SHP77 (cell line): Measurements from ENCODE around the gene CMTM4.
"Not testable (repeated sequence)": the region's sequence is repeated elsewhere in the genome, so short reads cannot be mapped to it uniquely, and the experiment has no call there.

Source experiments
- DNase-seq, 2 experiments: peaks; one replicate each; lab custom pipeline; 2025; lab: John Stamatoyannopoulos, UW

The CMTM4 gene

GRCh38 chr16:66705790-66706505 lies 9.4 kb upstream of the CMTM4 start:
- DNase-seq: no peak

GRCh38 chr16:66703406-66704215 lies 7.1 kb upstream of the CMTM4 start:
- no peak for DNase-seq

GRCh38 chr16:66701516-66701915 lies 5.0 kb upstream of the CMTM4 start:
- no peak for DNase-seq

- DNase-seq: no peak
Measured at GRCh38 chr16:66701026-66701425, 4.5 kb upstream of the CMTM4 start.

GRCh38 chr16:66699898-66700297 lies 3.4 kb upstream of the CMTM4 start:
- no peak for DNase-seq

GRCh38 chr16:66698046-66698445 lies 1.5 kb upstream of the CMTM4 start:
- DNase-seq: no peak

GRCh38 chr16:66695935-66696668 lies 441 bp downstream of the CMTM4 start:
- no peak for DNase-seq

- DNase-seq: no peak
Measured at GRCh38 chr16:66695471-66695934, 1.0 kb downstream of the CMTM4 start.

GRCh38 chr16:66693149-66693548 lies 3.4 kb downstream of the CMTM4 start:
- DNase-seq: no peak

- no peak for DNase-seq
Measured at GRCh38 chr16:66692341-66692740, 4.2 kb downstream of the CMTM4 start.

GRCh38 chr16:66691234-66691633 lies 5.3 kb downstream of the CMTM4 start:
- DNase-seq: no peak

- DNase-seq: no peak
Measured at GRCh38 chr16:66690106-66690847, 6.3 kb downstream of the CMTM4 start.

GRCh38 chr16:66689282-66689681 lies 7.3 kb downstream of the CMTM4 start:
- DNase-seq: no peak

- no peak for DNase-seq
Measured at GRCh38 chr16:66687906-66688625, 8.5 kb downstream of the CMTM4 start.

GRCh38 chr16:66685501-66686115 lies 10.9 kb downstream of the CMTM4 start:
- DNase-seq: not testable (repeated sequence)

- no peak for DNase-seq
Measured at GRCh38 chr16:66682271-66682670, 14.3 kb downstream of the CMTM4 start.

- no peak for DNase-seq
Measured at GRCh38 chr16:66681676-66682075, 14.9 kb downstream of the CMTM4 start.

GRCh38 chr16:66678337-66678736 lies 18.2 kb downstream of the CMTM4 start:
- no peak for DNase-seq

- DNase-seq: no peak
Measured at GRCh38 chr16:66677836-66678235, 18.7 kb downstream of the CMTM4 start.

- no peak for DNase-seq
Measured at GRCh38 chr16:66677179-66677578, 19.4 kb downstream of the CMTM4 start.

GRCh38 chr16:66676599-66676998 lies 19.9 kb downstream of the CMTM4 start:
- DNase-seq: no peak
